Lower leg skin (tissue), 4 donors: ENCODE data around the gene TKFC. TPM values are rescaled to one million over a fixed set of nuclear protein-coding genes. Genes with fewer than 3 reads are reported as not detected.

Source experiments
- DNase-seq, 2 donors: peaks; one replicate each; pipeline ENCODE4 v3.0.0-alpha.2; 2019; ENCODE audit warnings: low spot score in 2 of 2
- H3K4me3 ChIP-seq: fragments of 200-600 bp; sonication (generic); 2 replicates; pipeline ENCODE4 v1.5.1; 2017; ENCODE audit warnings: mild to moderate bottlenecking, low read depth; ENCODE audit not compliant: poor library complexity, severe bottlenecking
- POLR2A ChIP-seq, 2 donors: fragments of 450-650 bp; IDR thresholded peaks; one replicate each; pipeline ENCODE4 v1.6.1; 2016 to 2017; ENCODE audit warnings: antibody characterized with exemption in 2 of 2, mild to moderate bottlenecking in 1 of 2, moderate library complexity in 1 of 2
- WGBS, 2 donors: methylation state at CpG; one replicate each; pipeline ENCODE4 v1.1.5; 2018; 5-methylcytosine and 5-hydroxymethylcytosine counted together
- intact Hi-C: fragments of 100-400 bp; cut with DNase I; formaldehyde crosslinking; loops from one replicate; pipeline ENCODE4 v1.15.0; 2023; ENCODE audit warnings: low total_unique reads
- total RNA-seq, 4 donors: library from RNA; depleted of rRNA; stranded (reverse); fragments of >200 nt; gene quantifications; one replicate each; pipeline ENCODE4 v1.1.0, GENCODE V29; 2016
- TF ChIP-seq, protein P1 (sequence below), 3 donors: fragments of 450-650 bp; IDR thresholded peaks; one replicate each; pipeline ENCODE4 v1.5.1; 2016; ENCODE audit warnings: antibody characterized with exemption in 3 of 3, mild to moderate bottlenecking in 3 of 3, moderate library complexity in 2 of 3

Gene TKFC
- total RNA-seq, 4 donors from 2014 or later: 26.6 to 37.3 (median 33.1) TPM

DNA sequence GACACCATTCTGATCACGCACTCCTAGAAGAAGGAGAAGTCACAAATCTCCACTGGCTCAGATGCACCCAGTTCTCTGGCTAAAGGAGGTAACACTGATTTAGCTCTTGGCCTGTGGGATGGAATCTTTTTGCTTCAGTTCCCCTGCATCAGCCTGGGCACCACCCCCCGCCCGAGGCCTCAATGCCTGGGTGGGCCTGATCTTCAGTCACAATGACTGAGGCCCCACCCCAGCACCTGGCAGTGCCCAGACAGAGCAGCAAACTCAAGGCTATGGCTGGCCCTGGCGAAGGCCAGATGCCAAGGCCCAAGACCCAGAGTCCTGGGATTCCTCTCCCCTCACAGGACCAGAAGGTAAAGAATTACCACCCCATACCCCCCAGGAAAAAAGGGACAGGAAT is 23.7 kb downstream of the TKFC start:
- intact Hi-C loops: no loop called here
- no peak overlapping the region for H3K4me3 ChIP-seq
- TF ChIP-seq, protein P1, sequence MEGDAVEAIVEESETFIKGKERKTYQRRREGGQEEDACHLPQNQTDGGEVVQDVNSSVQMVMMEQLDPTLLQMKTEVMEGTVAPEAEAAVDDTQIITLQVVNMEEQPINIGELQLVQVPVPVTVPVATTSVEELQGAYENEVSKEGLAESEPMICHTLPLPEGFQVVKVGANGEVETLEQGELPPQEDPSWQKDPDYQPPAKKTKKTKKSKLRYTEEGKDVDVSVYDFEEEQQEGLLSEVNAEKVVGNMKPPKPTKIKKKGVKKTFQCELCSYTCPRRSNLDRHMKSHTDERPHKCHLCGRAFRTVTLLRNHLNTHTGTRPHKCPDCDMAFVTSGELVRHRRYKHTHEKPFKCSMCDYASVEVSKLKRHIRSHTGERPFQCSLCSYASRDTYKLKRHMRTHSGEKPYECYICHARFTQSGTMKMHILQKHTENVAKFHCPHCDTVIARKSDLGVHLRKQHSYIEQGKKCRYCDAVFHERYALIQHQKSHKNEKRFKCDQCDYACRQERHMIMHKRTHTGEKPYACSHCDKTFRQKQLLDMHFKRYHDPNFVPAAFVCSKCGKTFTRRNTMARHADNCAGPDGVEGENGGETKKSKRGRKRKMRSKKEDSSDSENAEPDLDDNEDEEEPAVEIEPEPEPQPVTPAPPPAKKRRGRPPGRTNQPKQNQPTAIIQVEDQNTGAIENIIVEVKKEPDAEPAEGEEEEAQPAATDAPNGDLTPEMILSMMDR (IDR thresholded peaks at IDR 0.05): no peak
- no peak for TF ChIP-seq POLR2A (IDR thresholded peaks at IDR 0.05)
- WGBS, 2 donors: 64 to 83% methylated on average over 4 of the region's 4 CpGs
- no peak for DNase-seq

DNA sequence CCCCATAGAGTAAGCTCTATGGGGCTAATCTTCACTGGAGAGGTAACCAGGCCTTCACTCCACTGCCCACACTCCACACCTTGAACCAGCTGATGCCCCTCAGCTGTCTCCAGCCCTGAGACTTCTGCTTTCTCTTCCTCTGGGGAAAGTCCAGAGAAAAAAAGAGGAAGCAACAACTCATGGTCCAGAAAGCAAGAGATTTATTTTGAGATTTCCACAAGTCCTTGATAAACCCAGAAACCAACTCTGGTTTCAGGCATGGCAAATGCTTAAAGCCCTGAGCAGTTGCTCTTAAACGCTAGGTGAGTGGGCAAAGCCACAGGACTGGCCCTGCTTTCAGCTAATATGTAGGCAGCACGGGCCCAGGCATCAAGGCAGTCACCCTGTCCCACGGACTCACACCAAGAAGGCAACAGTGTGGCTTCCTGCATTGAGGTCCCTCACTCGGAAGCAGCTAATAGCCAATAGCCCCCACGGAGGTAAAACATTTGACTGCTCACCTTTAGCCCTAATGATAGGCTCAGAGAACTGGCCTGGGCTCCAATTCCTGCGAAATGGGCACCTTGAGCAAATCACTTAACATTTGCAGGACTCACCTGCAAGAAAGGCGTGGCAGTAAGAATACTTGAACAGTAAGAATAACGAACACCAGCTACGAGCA is 24.3 kb downstream of the TKFC start:
- H3K4me3 ChIP-seq: no peak overlapping the region
- 74 to 85% methylated on average over 9 of the region's 9 CpGs for WGBS, 2 donors
- no peak for TF ChIP-seq POLR2A (IDR thresholded peaks at IDR 0.05)
- TF ChIP-seq, protein P1 (IDR thresholded peaks at IDR 0.05): no peak
- no peak for DNase-seq
- intact Hi-C loops: no loop called here

DNA sequence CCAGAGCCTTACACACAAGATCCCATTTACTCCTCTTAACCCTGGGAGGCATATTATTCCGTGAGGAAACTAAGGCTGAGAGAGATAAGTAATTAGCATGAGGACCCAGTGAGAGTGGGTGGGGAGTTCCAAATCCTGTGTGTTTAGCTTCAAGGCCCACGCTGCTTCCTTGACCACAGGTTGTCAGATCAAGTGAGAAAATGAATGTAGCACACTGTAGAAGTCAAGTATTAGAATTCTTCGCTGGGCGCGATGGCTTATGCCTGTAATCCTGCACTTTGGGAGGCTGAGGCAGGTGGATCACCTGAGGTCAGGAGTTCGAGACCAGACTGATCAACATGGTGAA is 24.8 kb downstream of the TKFC start:
- intact Hi-C loops: no loop called here
- TF ChIP-seq, protein P1 (IDR thresholded peaks at IDR 0.05): no peak
- no peak for TF ChIP-seq POLR2A (IDR thresholded peaks at IDR 0.05)
- no peak overlapping the region for H3K4me3 ChIP-seq
- no peak for DNase-seq
- WGBS, 2 donors: 87 to 91% methylated on average over 6 of the region's 6 CpGs

DNA sequence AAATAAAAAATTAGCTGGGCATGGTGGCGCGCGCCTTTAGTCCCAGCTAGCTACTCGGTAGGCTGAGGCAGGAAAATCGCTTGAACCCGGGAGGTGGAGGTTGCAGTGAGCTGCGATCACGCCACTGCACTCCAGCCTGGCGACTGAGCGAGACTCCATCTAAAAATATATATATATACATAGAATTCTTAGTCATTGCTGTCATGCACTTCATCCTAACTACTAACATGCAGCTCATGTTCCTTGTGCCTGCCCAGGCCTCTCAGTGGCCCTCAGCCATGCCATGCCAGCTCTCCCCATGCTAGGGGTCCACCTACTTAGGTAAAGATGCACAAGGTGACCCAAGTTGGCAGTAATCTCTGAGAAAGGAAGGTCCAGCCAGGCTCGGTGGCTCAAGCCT is 25.5 kb downstream of the TKFC start:
- no peak overlapping the region for H3K4me3 ChIP-seq
- intact Hi-C loops: no loop called here
- WGBS, 2 donors: 94 to 96% methylated on average over 10 to 11 of the region's 11 CpGs
- no peak for DNase-seq
- TF ChIP-seq, protein P1 (IDR thresholded peaks at IDR 0.05): no peak
- TF ChIP-seq POLR2A (IDR thresholded peaks at IDR 0.05): no peak

DNA sequence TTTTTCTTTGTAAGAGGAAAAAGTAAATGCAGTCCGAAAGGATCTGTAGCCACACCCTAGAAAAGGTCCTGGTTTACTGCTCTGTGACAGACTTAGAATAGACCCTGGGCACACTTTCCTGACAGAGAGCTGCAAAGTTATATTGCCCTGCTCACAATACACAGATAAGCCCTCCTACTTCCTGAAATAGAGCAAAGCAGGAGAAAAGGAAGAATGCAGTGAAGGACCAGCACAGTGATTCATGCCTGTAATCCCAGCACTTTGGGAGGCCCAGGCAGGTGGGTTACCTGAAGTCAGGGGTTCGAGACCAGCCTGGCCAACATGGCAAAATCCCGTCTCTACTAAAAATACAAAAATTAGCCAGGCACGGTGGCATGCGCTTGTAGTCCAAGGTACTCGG is 26.5 kb downstream of the TKFC start:
- 85 to 86% methylated on average over 6 of the region's 6 CpGs for WGBS, 2 donors
- TF ChIP-seq POLR2A (IDR thresholded peaks at IDR 0.05): no peak
- TF ChIP-seq, protein P1 (IDR thresholded peaks at IDR 0.05): no peak
- DNase-seq: no peak
- intact Hi-C loops: no loop called here
- no peak overlapping the region for H3K4me3 ChIP-seq

DNA sequence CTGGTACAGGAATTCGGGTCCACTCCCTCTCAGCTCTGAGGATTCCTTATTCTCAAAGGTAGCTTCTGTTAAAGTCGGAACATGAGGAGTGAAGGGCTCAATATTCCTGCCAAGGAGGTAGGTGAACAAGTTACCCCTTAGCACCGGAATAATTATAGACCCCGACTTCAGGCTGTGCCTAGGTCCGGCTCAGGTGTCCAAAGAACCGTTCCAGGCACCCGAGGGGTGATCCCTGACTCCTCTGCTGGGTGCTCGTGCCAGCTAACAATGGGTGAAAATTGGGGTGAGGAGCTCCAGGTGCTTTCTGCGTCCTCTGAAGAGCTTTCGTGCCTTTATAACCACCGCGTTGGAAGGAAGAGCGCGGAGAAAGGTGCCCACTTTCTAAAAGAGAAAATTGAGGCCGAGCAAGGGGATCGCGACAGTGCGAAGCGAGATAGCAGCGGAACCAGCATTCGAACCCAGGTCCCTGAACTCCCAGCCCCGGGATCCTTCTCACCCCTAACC is 28.3 kb downstream of the TKFC start:
- DNase-seq: no peak
- TF ChIP-seq, protein P1 (IDR thresholded peaks at IDR 0.05): no peak
- no peak for TF ChIP-seq POLR2A (IDR thresholded peaks at IDR 0.05)
- 2 to 4% methylated on average over 20 to 22 of the region's 22 CpGs for WGBS, 2 donors
- intact Hi-C loops: no loop called here
- H3K4me3 ChIP-seq: peak overlapping the region; percentile 71
